PC-3 (cell line): ENCODE measurements around the gene C22orf23. TPM values are rescaled to one million over a fixed set of nuclear protein-coding genes. Genes with fewer than 3 reads are reported as not detected.

Source experiments
- ATAC-seq: fragments of 200-7000 bp; cut with Tn5 transposase; 2 replicates; pipeline ENCODE4 v1.9.1; 2020; ENCODE audit warnings: mild to moderate bottlenecking, moderate library complexity
- BruUV-seq: library from RNA; stranded (reverse); fragments of 400-500 nt; replicated peaks from 2 replicates; lab custom pipeline; 2021; lab: Mats Ljungman, UMichigan
- CTCF ChIA-PET: fragments of 300-600 bp; sonication (Branson Sonifier 250); formaldehyde crosslinking; loops from one replicate; lab custom pipeline; 2022; ENCODE audit warnings: antibody characterized with exemption; lab: Charles Lee
- POLR2A ChIA-PET: fragments of 300-600 bp; sonication (Branson Sonifier 250); formaldehyde crosslinking; loops from one replicate; lab custom pipeline; 2022; ENCODE audit warnings: antibody characterized with exemption; ENCODE audit not compliant: unreplicated experiment; lab: Charles Lee
- DNase-seq: peaks from one replicate; pipeline ENCODE4 v3.0.0-alpha.2; 2015
- H2AFZ ChIP-seq: fragments of 300-600 bp; sonication (generic); 2 replicates; pipeline ENCODE4 v1.6.0; 2016; ENCODE audit warnings: antibody characterized with exemption, low read length
- H3F3A ChIP-seq: fragments of 300-600 bp; sonication (generic); one replicate; pipeline ENCODE4 v1.6.0; 2017; ENCODE audit warnings: antibody characterized with exemption, low read length, control low read depth, mild to moderate bottlenecking; ENCODE audit not compliant: unreplicated experiment
- H3K27ac ChIP-seq: fragments of 300-600 bp; sonication (generic); 2 replicates; pipeline ENCODE4 v1.5.1; 2016; ENCODE audit warnings: mild to moderate bottlenecking, low read length
- H3K27me3 ChIP-seq: fragments of 300-600 bp; sonication (generic); 2 replicates; pipeline ENCODE4 v1.6.1; 2016; ENCODE audit warnings: low read length, mixed read lengths
- H3K36me3 ChIP-seq: fragments of 300-600 bp; sonication (generic); 2 replicates; pipeline ENCODE4 v1.6.1; 2016; ENCODE audit warnings: low read depth, mixed run types, low read length, mixed read lengths
- H3K4me1 ChIP-seq: fragments of 300-600 bp; sonication (generic); 2 replicates; pipeline ENCODE4 v1.5.1; 2016; ENCODE audit warnings: low read length; ENCODE audit not compliant: insufficient read depth
- H3K4me2 ChIP-seq: fragments of 300-600 bp; sonication (generic); 2 replicates; pipeline ENCODE4 v1.6.0; 2016; ENCODE audit warnings: low read length
- H3K4me3 ChIP-seq: fragments of 300-600 bp; sonication (generic); 2 replicates; pipeline ENCODE4 v1.5.1; 2016; ENCODE audit warnings: mild to moderate bottlenecking, low read length, mixed read lengths
- H3K79me2 ChIP-seq: fragments of 300-600 bp; sonication (generic); 2 replicates; pipeline ENCODE4 v1.6.1; 2017; ENCODE audit warnings: low read length, mixed read lengths
- H3K9ac ChIP-seq: fragments of 300-600 bp; sonication (generic); 2 replicates; pipeline ENCODE4 v1.6.0; 2016; ENCODE audit warnings: mild to moderate bottlenecking, low read length
- H3K9me2 ChIP-seq: fragments of 300-600 bp; sonication (generic); replicated peaks from 2 replicates; pipeline ENCODE4 v1.6.1; 2016; ENCODE audit warnings: mixed run types, low read length, mixed read lengths
- H3K9me3 ChIP-seq: fragments of 300-600 bp; sonication (generic); 2 replicates; pipeline ENCODE4 v1.6.1; 2016; ENCODE audit warnings: low read length, mixed read lengths
- H4K20me1 ChIP-seq: fragments of 300-600 bp; sonication (generic); 2 replicates; pipeline ENCODE4 v1.6.1; 2016; ENCODE audit warnings: low read length, mixed read lengths
- EZH2 ChIP-seq: fragments of 300-600 bp; sonication (generic); IDR thresholded peaks from one replicate; pipeline ENCODE4 v1.6.1; 2017; ENCODE audit warnings: antibody characterized with exemption, mild to moderate bottlenecking, low read length; ENCODE audit not compliant: unreplicated experiment
- EZH2phosphoT487 ChIP-seq: fragments of 300-600 bp; sonication (generic); IDR thresholded peaks from 2 replicates; pipeline ENCODE4 v1.6.1; 2018; ENCODE audit warnings: mild to moderate bottlenecking, antibody characterized with exemption, low read length, borderline replicate concordance
- intact Hi-C: fragments of 100-400 bp; cut with micrococcal nuclease; formaldehyde crosslinking; loops from 2 replicates; pipeline ENCODE4 v1.9.0; 2023
- total RNA-seq: library from RNA; depleted of rRNA; stranded (reverse); fragments of >200 nt; gene quantifications from 2 replicates; pipeline ENCODE4 v1.2.3, GENCODE V29; 2014
- TF ChIP-seq, protein P1 (sequence below): fragments of 300-600 bp; sonication (generic); conservative IDR thresholded peaks from 2 replicates; pipeline ENCODE4 v1.5.1; 2017; ENCODE audit warnings: antibody characterized with exemption, low read depth, mild to moderate bottlenecking, low read length

The C22orf23 gene
- total RNA-seq, 1 experiment from 2014 or later, result 0.69 TPM

DNA sequence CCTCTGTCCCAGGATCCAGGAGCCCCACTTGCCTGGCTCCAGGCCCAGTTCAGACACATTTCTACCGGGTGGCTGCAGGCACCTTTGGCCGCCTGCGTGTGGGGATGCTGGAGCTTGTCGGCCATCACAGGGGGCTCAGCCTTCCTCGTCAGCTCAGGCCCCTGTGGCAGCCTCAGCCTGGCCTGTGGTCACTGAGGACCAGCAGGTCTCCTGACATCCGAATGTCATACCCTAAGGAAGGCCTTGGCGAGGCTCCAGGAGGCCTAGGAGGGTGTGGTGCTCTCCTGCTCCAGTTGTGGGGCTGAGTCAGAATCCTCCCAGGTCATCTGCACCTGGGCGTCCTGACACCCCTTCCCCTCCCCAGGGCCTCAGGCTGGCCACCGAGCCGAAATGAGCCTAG lies 45.8 kb upstream of the C22orf23 start:
- Histone ChIP-seq H2AFZ (peak overlapping the region; percentile 50; the same call in 1 of the 2 replicates), H3K79me2 (no peaks in the 10 kb centered on the region), H3F3A (no peaks in the 10 kb centered on the region), H3K9ac (peak overlapping the region; percentile 40), H3K36me3 (no peaks in the 10 kb centered on the region), H3K4me3 (peak overlapping the region; percentile 30; the same call in 1 of the 2 replicates), H3K9me3 (no peaks in the 10 kb centered on the region), H3K4me1 (peaks cover 14% of the 10 kb centered on the region), H4K20me1 (no peaks in the 10 kb centered on the region), H3K27me3 (no peaks in the 10 kb centered on the region), H3K4me2 (peak overlapping the region; percentile 73), H3K27ac (peak overlapping the region; percentile 67), H3K9me2 (no peaks in the 10 kb centered on the region)
- CTCF ChIA-PET, result no interaction called here
- ATAC-seq (peak; percentile 48), DNase-seq (peak; percentile 60)
- intact Hi-C loops, result no loop called here
- no peak for TF ChIP-seq EZH2phosphoT487
- TF ChIP-seq EZH2, result no peak
- TF ChIP-seq, protein P1, sequence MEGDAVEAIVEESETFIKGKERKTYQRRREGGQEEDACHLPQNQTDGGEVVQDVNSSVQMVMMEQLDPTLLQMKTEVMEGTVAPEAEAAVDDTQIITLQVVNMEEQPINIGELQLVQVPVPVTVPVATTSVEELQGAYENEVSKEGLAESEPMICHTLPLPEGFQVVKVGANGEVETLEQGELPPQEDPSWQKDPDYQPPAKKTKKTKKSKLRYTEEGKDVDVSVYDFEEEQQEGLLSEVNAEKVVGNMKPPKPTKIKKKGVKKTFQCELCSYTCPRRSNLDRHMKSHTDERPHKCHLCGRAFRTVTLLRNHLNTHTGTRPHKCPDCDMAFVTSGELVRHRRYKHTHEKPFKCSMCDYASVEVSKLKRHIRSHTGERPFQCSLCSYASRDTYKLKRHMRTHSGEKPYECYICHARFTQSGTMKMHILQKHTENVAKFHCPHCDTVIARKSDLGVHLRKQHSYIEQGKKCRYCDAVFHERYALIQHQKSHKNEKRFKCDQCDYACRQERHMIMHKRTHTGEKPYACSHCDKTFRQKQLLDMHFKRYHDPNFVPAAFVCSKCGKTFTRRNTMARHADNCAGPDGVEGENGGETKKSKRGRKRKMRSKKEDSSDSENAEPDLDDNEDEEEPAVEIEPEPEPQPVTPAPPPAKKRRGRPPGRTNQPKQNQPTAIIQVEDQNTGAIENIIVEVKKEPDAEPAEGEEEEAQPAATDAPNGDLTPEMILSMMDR, result no peak
- BruUV-seq, result no TSS peak
- POLR2A ChIA-PET, result interaction anchor here (0.6 kb wide), 1 partner anchor 57 kb away, joined by 3 read pairs; no protein-coding TSS in a partner anchor

DNA sequence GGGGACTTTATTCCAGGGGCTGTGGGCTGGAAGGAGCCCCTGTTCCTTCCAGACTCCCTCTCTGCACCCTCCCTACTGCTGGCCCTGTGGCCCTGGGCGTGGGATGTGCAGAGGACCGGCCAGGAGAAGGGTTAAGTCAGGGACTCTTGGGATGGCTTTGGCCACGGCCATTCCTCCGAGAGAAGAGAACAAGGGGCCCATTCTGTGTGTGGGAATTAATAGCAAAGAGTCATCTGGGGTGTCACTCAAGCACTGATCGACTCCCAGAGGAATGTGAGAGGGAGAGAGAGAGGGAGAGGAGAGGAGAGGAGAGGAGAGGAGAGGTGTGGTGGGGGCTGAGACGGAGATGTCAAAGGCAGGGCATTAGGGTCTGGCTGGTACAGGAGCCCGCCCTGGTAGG lies 45.1 kb upstream of the C22orf23 start:
- POLR2A ChIA-PET, result no interaction called here
- no peak overlapping the region for H3K4me2 ChIP-seq
- no peaks in the 10 kb centered on the region for H3F3A ChIP-seq
- H3K27me3 ChIP-seq, result no peaks in the 10 kb centered on the region
- no peak overlapping the region for H3K27ac ChIP-seq
- ATAC-seq (no peak), DNase-seq (no peak)
- intact Hi-C loops, result no loop called here
- H3K4me1 ChIP-seq, result peaks cover 14% of the 10 kb centered on the region
- CTCF ChIA-PET, result no interaction called here
- H4K20me1 ChIP-seq, result no peaks in the 10 kb centered on the region
- TF ChIP-seq, protein P1, result no peak
- TF ChIP-seq EZH2phosphoT487, result no peak
- BruUV-seq, result no TSS peak
- no peak overlapping the region for H2AFZ ChIP-seq
- no peak overlapping the region for H3K4me3 ChIP-seq
- no peaks in the 10 kb centered on the region for H3K9me2 ChIP-seq
- no peak overlapping the region for H3K9ac ChIP-seq
- no peaks in the 10 kb centered on the region for H3K36me3 ChIP-seq
- H3K9me3 ChIP-seq, result no peaks in the 10 kb centered on the region
- no peaks in the 10 kb centered on the region for H3K79me2 ChIP-seq

DNA sequence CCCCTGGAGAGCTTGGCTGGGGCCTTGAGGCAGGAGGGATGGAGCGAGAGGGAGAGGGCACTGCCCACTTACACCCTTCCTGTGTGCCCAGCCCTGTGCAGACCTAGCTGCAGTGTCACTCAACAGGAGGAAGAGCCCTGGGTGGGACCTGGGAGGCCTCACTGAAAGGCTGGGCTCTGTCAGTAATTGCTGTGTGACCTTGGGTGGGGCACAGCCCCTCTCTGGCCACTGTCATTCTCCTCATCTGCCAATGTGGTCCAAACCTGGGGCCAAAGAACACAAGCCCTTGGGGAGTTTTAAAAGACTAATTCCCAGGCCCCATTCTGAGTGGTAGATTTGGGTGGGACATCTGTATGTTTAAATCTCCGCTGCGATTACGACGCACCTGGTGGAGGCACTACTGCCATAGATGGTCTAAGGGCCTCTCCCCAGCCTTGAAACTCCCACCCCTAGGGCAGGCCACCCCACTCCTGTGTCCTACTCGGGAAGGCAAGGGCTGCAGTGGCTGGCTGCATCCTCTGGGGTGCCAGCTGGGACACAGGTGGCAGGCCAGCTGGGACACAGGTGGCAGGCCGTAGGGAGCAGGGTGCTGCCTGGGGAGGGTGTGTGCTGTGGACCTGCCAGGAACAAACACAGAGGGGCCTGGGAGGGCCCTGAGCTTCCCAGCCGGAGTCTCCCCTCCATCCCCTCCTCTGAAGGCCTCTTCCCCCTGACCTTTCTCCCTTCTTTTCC lies 43.3 kb upstream of the C22orf23 start:
- DNase-seq (no peak), ATAC-seq (no peak)
- Histone ChIP-seq H3K9ac (no peak overlapping the region), H3K27ac (no peak overlapping the region), H2AFZ (no peak overlapping the region), H4K20me1 (no peaks in the 10 kb centered on the region), H3K27me3 (no peaks in the 10 kb centered on the region), H3K4me2 (no peak overlapping the region), H3K79me2 (no peaks in the 10 kb centered on the region), H3K9me2 (no peaks in the 10 kb centered on the region), H3K4me1 (peaks cover 14% of the 10 kb centered on the region), H3K9me3 (no peaks in the 10 kb centered on the region), H3K36me3 (no peaks in the 10 kb centered on the region), H3F3A (no peaks in the 10 kb centered on the region), H3K4me3 (no peak overlapping the region)
- CTCF ChIA-PET, result no interaction called here
- intact Hi-C loops, result no loop called here
- POLR2A ChIA-PET, result no interaction called here
- BruUV-seq, result no TSS peak
- TF ChIP-seq EZH2phosphoT487, result no peak
- TF ChIP-seq EZH2, result no peak
- TF ChIP-seq, protein P1, result no peak
